ENCODE data around the gene IL17C.

Gene IL17C

GRCh38 chr16:88676502-88677242 is 38.3 kb downstream of the IL17C start:
- TF ChIP-seq, protein P1, sequence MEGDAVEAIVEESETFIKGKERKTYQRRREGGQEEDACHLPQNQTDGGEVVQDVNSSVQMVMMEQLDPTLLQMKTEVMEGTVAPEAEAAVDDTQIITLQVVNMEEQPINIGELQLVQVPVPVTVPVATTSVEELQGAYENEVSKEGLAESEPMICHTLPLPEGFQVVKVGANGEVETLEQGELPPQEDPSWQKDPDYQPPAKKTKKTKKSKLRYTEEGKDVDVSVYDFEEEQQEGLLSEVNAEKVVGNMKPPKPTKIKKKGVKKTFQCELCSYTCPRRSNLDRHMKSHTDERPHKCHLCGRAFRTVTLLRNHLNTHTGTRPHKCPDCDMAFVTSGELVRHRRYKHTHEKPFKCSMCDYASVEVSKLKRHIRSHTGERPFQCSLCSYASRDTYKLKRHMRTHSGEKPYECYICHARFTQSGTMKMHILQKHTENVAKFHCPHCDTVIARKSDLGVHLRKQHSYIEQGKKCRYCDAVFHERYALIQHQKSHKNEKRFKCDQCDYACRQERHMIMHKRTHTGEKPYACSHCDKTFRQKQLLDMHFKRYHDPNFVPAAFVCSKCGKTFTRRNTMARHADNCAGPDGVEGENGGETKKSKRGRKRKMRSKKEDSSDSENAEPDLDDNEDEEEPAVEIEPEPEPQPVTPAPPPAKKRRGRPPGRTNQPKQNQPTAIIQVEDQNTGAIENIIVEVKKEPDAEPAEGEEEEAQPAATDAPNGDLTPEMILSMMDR (IDR thresholded peaks at IDR 0.05; ENCODE audit: extremely low read depth, missing control alignments): no peak
- DNase-seq (ENCODE audit: low spot score): no peak

GRCh38 chr16:88677721-88678120 is 39.3 kb downstream of the IL17C start:
- TF ChIP-seq, protein P1 (IDR thresholded peaks at IDR 0.05; ENCODE audit: extremely low read depth, missing control alignments): no peak

DNA sequence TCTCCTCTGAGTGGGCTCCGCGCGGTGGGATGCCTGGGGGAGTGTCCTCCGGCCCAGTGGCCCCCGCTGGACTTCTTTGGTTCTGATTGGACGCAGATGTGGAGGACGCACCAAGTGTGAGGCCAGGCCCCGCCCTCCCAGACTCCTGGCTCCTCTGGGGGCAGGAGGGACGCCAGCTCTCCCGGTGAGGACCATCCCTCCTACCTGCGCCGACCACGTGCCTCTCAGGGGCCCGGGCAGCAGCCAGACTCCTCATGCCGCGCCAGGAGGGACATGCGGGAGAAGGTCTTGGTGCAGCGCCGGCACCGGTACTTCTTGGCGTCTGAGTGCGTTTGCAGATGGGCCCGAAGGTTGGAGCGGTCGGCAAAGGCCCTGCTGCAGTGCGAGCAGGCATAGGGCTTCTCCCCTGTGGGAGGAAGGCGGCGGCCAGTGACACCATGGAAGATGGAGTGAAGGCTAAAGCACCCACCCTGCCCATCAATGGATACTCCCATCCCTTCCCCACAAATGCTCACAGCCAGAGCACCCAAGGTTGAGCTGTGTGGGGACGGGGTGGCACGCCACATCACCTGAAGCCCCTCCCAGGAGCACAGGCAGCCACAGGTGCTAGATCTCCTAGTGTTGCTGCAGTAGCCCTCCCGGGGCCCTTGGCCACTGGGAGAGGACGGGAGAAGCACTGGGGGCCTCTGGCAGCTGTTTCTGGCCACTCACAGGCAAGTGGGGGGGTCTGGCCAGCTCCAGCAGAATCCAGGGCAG is 40.0 kb downstream of the IL17C start:
- TF ChIP-seq, protein P1 (IDR thresholded peaks at IDR 0.05; ENCODE audit: extremely low read depth, missing control alignments): no peak
- DNase-seq (ENCODE audit: low spot score): no peak

More at GRCh38 chr16:88677721-88678120, 39.3 kb downstream of the IL17C start:
- DNase-seq (ENCODE audit: low spot score): no peak

- DNase-seq (ENCODE audit: low spot score): no peak
- TF ChIP-seq, protein P1 (IDR thresholded peaks at IDR 0.05; ENCODE audit: extremely low read depth, missing control alignments): no peak
Measured at GRCh38 chr16:88680554-88681083, 42.2 kb downstream of the IL17C start.

- TF ChIP-seq, protein P1 (IDR thresholded peaks at IDR 0.05; ENCODE audit: extremely low read depth, missing control alignments): peak; percentile 68
- peak; percentile 78 for DNase-seq (ENCODE audit: low spot score)
Measured at GRCh38 chr16:88681084-88681680, 42.8 kb downstream of the IL17C start.

- TF ChIP-seq, protein P1 (IDR thresholded peaks at IDR 0.05; ENCODE audit: extremely low read depth, missing control alignments): no peak
Measured at GRCh38 chr16:88681709-88682451, 43.5 kb downstream of the IL17C start.

More at GRCh38 chr16:88681709-88682451, 43.5 kb downstream of the IL17C start:
- peak; percentile 92 for DNase-seq (ENCODE audit: low spot score)
